GM10266 (cell line): ENCODE measurements around the gene PTPRN2.

ENCODE experiments used
- DNase-seq: peaks from one replicate; pipeline ENCODE4 v3.0.0; 2012; ENCODE audit errors: extremely low spot score
- TF ChIP-seq, protein P1 (sequence below): IDR thresholded peaks from 2 replicates; pipeline ENCODE4 v1.5.1; 2012; ENCODE audit warnings: mild to moderate bottlenecking, low read depth; ENCODE audit not compliant: control insufficient read depth, insufficient read depth; ENCODE audit errors: missing control alignments

The PTPRN2 gene

DNA sequence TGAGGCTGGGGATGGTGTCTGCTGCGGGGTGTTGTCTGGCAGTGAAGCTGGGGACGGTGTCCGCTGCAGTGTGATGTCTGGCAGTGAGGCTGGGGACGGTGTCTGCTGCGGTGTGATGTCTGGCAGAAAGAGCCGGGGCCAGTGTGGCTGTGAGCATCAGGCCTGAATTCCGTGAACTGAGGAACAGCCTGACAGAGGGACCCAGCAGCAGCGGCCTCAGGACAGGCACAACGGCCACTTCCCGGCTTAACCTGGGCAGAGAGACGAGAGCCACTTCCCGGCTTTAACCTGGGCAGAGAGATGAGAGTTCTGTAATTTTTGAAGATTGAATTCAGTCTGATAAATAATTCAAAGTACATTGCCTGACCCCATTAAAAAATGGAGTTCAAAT lies 321.2 kb downstream of the PTPRN2 start:
- TF ChIP-seq, protein P1, sequence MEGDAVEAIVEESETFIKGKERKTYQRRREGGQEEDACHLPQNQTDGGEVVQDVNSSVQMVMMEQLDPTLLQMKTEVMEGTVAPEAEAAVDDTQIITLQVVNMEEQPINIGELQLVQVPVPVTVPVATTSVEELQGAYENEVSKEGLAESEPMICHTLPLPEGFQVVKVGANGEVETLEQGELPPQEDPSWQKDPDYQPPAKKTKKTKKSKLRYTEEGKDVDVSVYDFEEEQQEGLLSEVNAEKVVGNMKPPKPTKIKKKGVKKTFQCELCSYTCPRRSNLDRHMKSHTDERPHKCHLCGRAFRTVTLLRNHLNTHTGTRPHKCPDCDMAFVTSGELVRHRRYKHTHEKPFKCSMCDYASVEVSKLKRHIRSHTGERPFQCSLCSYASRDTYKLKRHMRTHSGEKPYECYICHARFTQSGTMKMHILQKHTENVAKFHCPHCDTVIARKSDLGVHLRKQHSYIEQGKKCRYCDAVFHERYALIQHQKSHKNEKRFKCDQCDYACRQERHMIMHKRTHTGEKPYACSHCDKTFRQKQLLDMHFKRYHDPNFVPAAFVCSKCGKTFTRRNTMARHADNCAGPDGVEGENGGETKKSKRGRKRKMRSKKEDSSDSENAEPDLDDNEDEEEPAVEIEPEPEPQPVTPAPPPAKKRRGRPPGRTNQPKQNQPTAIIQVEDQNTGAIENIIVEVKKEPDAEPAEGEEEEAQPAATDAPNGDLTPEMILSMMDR = no peak
- DNase-seq = no peak

DNA sequence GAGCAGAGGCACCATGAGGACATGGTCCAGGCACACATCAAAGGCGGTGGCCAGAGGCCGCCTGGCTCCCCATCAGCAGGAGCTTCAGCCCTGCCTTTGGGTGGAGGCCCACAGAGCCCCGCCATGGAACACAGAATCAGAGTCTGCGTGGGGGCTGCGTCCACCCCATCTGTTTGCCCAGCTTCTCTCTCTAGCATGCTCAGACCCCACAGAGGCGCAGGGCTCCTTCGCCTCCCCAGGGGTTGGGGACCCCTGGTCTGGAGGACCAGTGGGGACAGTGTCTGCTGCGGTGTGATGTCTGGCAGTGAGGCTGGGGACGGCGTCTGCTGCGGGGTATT lies 321.9 kb downstream of the PTPRN2 start:
- no peak for DNase-seq
- TF ChIP-seq, protein P1 = no peak

DNA sequence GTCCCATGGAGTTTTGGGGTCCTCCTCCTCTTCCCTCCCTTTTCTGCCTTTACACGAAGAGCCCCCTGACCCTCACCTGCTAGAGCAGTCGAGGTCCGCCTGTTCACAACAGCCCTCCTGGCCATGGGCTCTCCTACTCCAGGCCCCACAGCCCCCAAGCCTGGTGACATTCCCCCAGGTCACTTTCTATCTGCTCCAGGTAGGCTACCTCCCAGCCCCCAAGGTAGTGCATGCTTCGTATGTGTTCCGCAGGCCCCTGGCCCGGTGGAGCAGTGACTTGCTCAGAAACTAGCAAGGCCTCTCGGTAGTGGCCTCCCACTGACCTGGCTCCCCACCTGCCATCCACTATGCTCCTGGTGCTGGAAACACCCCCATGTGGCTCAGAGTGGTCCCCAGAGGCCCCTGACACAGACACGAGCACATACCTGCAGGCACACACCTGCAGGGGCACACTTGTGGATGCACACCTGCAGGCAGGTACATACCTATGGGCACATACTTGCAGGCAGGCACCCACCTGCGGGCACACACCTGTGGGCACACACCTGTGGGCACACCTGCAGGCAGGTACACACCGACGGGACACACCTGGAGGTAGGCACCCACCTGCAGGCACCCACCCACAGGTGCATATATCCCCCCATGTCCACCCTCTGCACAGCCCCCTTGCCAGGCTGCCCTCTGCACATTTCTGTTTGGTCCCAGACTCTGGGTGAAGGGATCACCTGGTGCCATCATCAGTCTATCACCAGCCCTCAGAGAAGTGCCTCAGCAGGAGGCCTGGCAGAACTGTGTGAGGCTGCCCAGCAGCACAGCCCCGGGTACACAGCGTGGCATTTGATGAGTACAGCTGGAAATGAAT lies 322.5 kb downstream of the PTPRN2 start:
- no peak for DNase-seq
- TF ChIP-seq, protein P1 = no peak

DNA sequence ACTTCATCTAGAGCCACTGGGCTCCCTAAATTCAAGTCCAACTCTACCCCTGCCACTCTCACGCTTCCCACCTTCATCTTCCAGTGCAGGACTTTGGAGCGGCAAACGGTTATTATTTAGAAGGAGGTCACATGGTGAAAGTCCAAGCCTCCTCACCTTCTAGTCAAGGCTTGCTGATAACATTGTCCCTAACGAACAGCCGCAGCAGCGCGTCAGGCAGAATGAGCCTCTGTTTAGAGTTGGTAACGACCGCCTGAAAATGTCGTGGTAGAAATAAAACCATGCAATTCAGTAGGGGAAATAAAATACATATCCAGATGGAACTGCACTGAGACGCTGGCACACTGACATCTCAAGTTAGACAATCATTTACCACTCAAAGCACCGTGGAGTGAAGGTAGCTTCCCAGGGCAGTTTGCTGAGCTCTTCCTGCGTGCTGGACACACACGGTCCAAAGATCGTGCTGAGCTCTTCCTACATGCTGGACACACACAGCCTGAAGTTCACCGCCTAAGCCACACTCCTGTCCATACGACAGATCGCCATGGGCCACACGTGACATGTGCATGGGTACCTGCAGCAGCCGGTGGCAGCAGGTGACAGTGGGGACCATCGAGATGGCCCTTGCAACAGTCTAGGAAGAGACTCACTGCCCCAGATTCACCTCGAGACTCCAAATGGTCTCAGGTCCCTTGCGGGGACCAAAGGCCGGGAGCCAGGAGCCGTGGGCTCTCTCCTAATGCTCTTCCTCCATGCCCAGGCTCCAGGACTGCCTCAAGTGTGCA lies 323.5 kb downstream of the PTPRN2 start:
- no peak for DNase-seq
- TF ChIP-seq, protein P1 = no peak

DNA sequence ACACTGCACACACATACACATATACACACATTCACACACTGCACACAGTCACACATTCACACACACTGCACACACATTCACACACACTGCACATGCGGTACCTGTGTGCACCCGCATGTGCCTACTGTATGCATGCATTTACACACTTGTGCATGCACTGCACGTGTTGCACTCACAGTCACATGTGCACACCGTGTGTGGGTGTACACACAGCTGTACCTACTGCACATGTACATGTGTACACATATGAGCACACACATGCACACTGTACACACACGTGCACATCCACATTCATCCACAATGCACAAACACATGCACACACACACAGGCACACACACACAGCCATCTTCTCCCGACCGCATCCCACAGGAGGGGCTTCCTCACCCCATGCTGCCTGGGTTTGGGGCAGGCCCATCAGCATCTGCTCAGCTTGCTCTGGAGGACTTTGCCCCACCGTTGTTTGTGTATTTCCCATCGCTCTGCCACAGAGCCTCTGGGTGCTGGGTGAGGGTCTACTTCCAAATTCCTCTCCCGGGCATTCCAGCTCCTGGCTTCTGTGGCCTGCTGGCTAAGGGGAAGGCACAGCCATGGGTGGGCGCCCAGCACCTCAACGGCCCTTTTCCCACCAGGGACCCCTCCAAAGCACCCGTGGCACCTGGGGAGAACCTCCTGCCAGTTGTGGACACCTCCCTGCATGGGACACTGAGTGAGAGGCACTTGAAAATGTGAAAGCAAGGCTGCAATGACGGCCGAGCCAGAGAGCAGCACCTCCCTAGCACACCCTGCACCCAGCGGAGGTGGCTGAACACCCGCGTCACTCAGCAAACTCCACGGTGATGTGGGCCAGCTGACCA lies 324.3 kb downstream of the PTPRN2 start:
- TF ChIP-seq, protein P1 = no peak
- DNase-seq = no peak

DNA sequence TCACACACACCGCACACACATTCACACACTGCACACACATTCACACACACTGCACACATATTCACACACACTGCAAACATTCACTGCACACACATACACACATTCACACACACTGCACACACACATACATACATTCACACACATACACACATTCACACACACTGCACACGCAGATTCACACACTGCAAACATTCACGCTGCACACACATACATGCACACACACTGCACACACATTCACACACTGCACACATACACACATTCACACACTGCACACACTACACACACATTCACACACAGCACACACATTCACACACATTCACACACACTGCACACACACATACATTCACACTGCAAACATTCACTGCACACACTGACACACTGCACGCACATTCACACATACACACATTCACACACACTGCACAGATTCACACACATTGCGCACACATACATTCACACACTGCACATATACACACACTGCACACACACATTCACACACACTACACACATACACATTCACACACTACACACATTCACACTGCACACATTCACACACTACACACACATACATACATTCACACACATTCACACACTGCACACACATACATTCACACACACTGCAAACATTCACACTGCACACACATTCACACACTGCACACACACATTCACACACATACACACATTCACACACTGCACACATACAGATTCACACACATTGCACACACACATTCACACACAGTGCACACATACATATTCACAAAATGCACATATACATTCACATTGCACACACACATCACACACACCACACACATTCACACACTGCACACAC lies 325.1 kb downstream of the PTPRN2 start:
- no peak for DNase-seq
- TF ChIP-seq, protein P1 = no peak
